ENCODE data around the gene AGPAT1. TPM values are rescaled to one million over a fixed set of nuclear protein-coding genes. Genes with fewer than 3 reads are reported as not detected.

AGPAT1 gene
- total RNA-seq, 1 donor = 19.2 TPM

GRCh38 chr6:32181915-32182529, 6.1 kb upstream of the AGPAT1 start:
- Histone ChIP-seq H3K27ac (ENCODE audit: low read depth, low read length) (no peak overlapping the region), H3K4me3 (ENCODE audit: insufficient read depth, low read length) (no peak overlapping the region), H3K36me3 (ENCODE audit: insufficient read depth, low read length) (peaks cover 43% of the 10 kb centered on the region), H3K4me2 (ENCODE audit: insufficient read depth, low read length) (no peak overlapping the region), H3K79me2 (ENCODE audit: insufficient read depth, low read length) (peaks cover 11% of the 10 kb centered on the region), H2AFZ (ENCODE audit: low read length) (no peak overlapping the region), H3K4me1 (ENCODE audit: insufficient read depth, low read length) (peaks cover 15% of the 10 kb centered on the region), H3K9me3 (ENCODE audit: low read depth, low read length) (no peaks in the 10 kb centered on the region), H4K20me1 (ENCODE audit: insufficient read depth, low read length) (no peaks in the 10 kb centered on the region), H3K27me3 (ENCODE audit: insufficient read depth, low read length) (no peaks in the 10 kb centered on the region)
- TF ChIP-seq CTCF (IDR thresholded peaks at IDR 0.05; ENCODE audit: extremely low read depth, low read depth, low read length) = no peak
- DNase-seq (ENCODE audit: insufficient read length, low spot score, missing footprints) = peak; percentile 71

GRCh38 chr6:32181148-32181702, 5.3 kb upstream of the AGPAT1 start:
- Histone ChIP-seq H3K9me3 (ENCODE audit: low read depth, low read length) (no peaks in the 10 kb centered on the region), H3K79me2 (ENCODE audit: insufficient read depth, low read length) (peaks cover 10% of the 10 kb centered on the region), H3K4me2 (ENCODE audit: insufficient read depth, low read length) (no peak overlapping the region), H3K4me3 (ENCODE audit: insufficient read depth, low read length) (no peak overlapping the region), H2AFZ (ENCODE audit: low read length) (no peak overlapping the region), H3K4me1 (ENCODE audit: insufficient read depth, low read length) (peaks cover 23% of the 10 kb centered on the region), H3K27ac (ENCODE audit: low read depth, low read length) (no peak overlapping the region), H3K27me3 (ENCODE audit: insufficient read depth, low read length) (no peaks in the 10 kb centered on the region), H3K36me3 (ENCODE audit: insufficient read depth, low read length) (peaks cover 35% of the 10 kb centered on the region), H4K20me1 (ENCODE audit: insufficient read depth, low read length) (no peaks in the 10 kb centered on the region)
- no peak for TF ChIP-seq CTCF (IDR thresholded peaks at IDR 0.05; ENCODE audit: extremely low read depth, low read depth, low read length)
- peak; percentile 15 for DNase-seq (ENCODE audit: insufficient read length, low spot score, missing footprints)

- peaks cover 21% of the 10 kb centered on the region for H3K79me2 ChIP-seq (ENCODE audit: insufficient read depth, low read length)
- H3K4me1 ChIP-seq (ENCODE audit: insufficient read depth, low read length) = peaks cover 30% of the 10 kb centered on the region
- no peak overlapping the region for H3K4me2 ChIP-seq (ENCODE audit: insufficient read depth, low read length)
- H3K27ac ChIP-seq (ENCODE audit: low read depth, low read length) = no peak overlapping the region
- no peak for TF ChIP-seq CTCF (IDR thresholded peaks at IDR 0.05; ENCODE audit: extremely low read depth, low read depth, low read length)
- no peaks in the 10 kb centered on the region for H3K27me3 ChIP-seq (ENCODE audit: insufficient read depth, low read length)
- no peak overlapping the region for H2AFZ ChIP-seq (ENCODE audit: low read length)
- no peaks in the 10 kb centered on the region for H4K20me1 ChIP-seq (ENCODE audit: insufficient read depth, low read length)
- H3K9me3 ChIP-seq (ENCODE audit: low read depth, low read length) = no peaks in the 10 kb centered on the region
- H3K36me3 ChIP-seq (ENCODE audit: insufficient read depth, low read length) = peaks cover 31% of the 10 kb centered on the region
- H3K4me3 ChIP-seq (ENCODE audit: insufficient read depth, low read length) = no peak overlapping the region
- peak; percentile 49 for DNase-seq (ENCODE audit: insufficient read length, low spot score, missing footprints)
Measured at GRCh38 chr6:32179766-32180405, 4.0 kb upstream of the AGPAT1 start.

Measured in osteoblast (primary cell).